ENCODE results near the gene TRPM7. TPM values are rescaled to one million over a fixed set of nuclear protein-coding genes. Genes with fewer than 3 reads are reported as not detected.
A peak's percentile ranks its signal among the peaks of the same experiment; 100 is the strongest.

The TRPM7 gene
- total and polyA plus RNA-seq, 2 of the 13 experiments (the other 11 are each of a cell fraction or from before 2014, with no cell fraction given): 11.0 to 36.0 TPM

DNA sequence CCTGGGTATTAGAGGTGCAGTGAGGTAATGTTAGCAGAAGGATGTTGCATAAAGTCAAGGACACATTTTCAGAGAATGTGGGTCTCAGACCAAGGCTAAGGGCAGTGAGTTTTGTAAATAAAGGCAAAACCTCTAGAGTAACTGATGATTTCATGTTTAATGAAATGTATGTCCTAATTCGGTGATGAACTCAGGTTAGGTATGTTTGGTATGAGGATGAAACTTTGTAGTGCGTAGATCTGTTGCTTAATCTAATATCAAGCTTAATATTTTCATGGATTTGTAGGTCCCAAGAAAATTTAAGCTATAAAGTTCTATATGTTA, 143.7 kb downstream of the TRPM7 start:
- Histone ChIP-seq H3K27me3 (ENCODE audit: control insufficient read depth in 1 of 2, insufficient read depth in 2 of 2, low read length in 2 of 2) (no peaks in the 10 kb centered on the region; a peak in 1 of 5 replicates), H3K9me3 (ENCODE audit: low read length) (no peaks in the 10 kb centered on the region), H3K27ac (ENCODE audit: extremely low read length, insufficient read depth, low read length) (peak overlapping the region; percentile 25), H3K4me2 (ENCODE audit: low read depth, low read length) (0 out of 2 replicates have a peak overlapping the region, but pooled peaks have one; percentile 19), H3K36me3 (replicated peaks in 1 of 2; ENCODE audit: control insufficient read depth in 1 of 2, insufficient read depth in 2 of 2, low read length in 2 of 2) (no peaks in the 10 kb centered on the region), H3K79me2 (ENCODE audit: insufficient read depth, low read length) (no peaks in the 10 kb centered on the region), H2AFZ (ENCODE audit: low read length) (no peak overlapping the region), H3K4me1 (ENCODE audit: insufficient read depth, low read length) (peaks cover 24% of the 10 kb centered on the region), H3K4me3 (replicated peaks in 1 of 3; ENCODE audit: insufficient read depth in 1 of 3, low read depth in 2 of 3, low read length in 3 of 3) (no peak overlapping the region), H4K20me1 (ENCODE audit: insufficient read depth, low read length) (no peaks in the 10 kb centered on the region), H3K9ac (ENCODE audit: insufficient read depth, low read depth, low read length) (no peak overlapping the region)
- DNase-seq (ENCODE audit: low spot score) (peak; percentile 84), FAIRE-seq (peak; percentile 56), ATAC-seq (peak; percentile 88)
- no TSS peak for BruUV-seq (replicated peaks)
- in situ Hi-C loops (cut with HindIII; ENCODE audit: extremely low pct_ligation_motif_present, low pct_unique_long_range_greater_than_20kb) (no loop called here), intact Hi-C loops (cut with micrococcal nuclease; ENCODE audit: unreplicated experiment) (no loop called here)
- ChIA-PET POLR2A (no interaction called here), CTCF (ENCODE audit: low intra/inter-chr PET ratio, low total read pairs) (no interaction called here)
- WGBS (ENCODE audit: low lambda C conversion rate): 37% methylated on average over 2 of the region's 2 CpGs
- TF ChIP-seq HOXA3 (CRISPR knock-in tag; IDR thresholded peaks at IDR 0.05) (0 out of 2 replicates have a peak, but pooled peaks have one; percentile 16), BCL6 (CRISPR knock-in tag; IDR thresholded peaks at IDR 0.05) (peak; percentile 75), NR2F6 (IDR thresholded peaks at IDR 0.05) (no peak), NR2F6 (CRISPR knock-in tag; IDR thresholded peaks at IDR 0.05) (peak; percentile 56; the same call in 1 of the 2 replicates), HNF4A (CRISPR knock-in tag; IDR thresholded peaks at IDR 0.05) (peak; percentile 36), NR2F1 (CRISPR knock-in tag; IDR thresholded peaks at IDR 0.05) (0 out of 4 replicates have a peak, but pooled peaks of 1 of the 2 experiments have one; percentile 8), SKI (IDR thresholded peaks at IDR 0.05; ENCODE audit: partially characterized antibody) (peak; percentile 84), RAD51 (IDR thresholded peaks at IDR 0.05; ENCODE audit: borderline replicate concordance) (no peak), ZNF234 (CRISPR knock-in tag; conservative IDR thresholded peaks at IDR 0.05) (no peak), TCF7 (IDR thresholded peaks at IDR 0.05; ENCODE audit: low read depth) (no peak), GATAD2A (CRISPR knock-in tag; IDR thresholded peaks at IDR 0.05) (peak; percentile 69), CEBPG (CRISPR knock-in tag; IDR thresholded peaks at IDR 0.05) (peak; percentile 66), DPF2 (CRISPR knock-in tag; IDR thresholded peaks at IDR 0.05; ENCODE audit: borderline replicate concordance, low read depth) (no peak), HMG20A (CRISPR knock-in tag; IDR thresholded peaks at IDR 0.05; ENCODE audit: borderline replicate concordance) (peak; percentile 71; the same call in 1 of the 2 replicates), CEBPB (IDR thresholded peaks at IDR 0.05; ENCODE audit: borderline replicate concordance, low read depth, low read length) (peak; percentile 42; the same call in 1 of the 2 replicates), SAP130 (CRISPR knock-in tag; IDR thresholded peaks at IDR 0.05; ENCODE audit: low read depth) (peak; percentile 59), SALL1 (CRISPR knock-in tag; IDR thresholded peaks at IDR 0.05) (peak; percentile 60; the same call in 1 of the 2 replicates), ZNF260 (CRISPR knock-in tag; IDR thresholded peaks at IDR 0.05; ENCODE audit: borderline replicate concordance, low read depth) (no peak), MAF1 (CRISPR knock-in tag; IDR thresholded peaks at IDR 0.05; ENCODE audit: borderline replicate concordance) (no peak)
- TF ChIP-seq, protein P1, sequence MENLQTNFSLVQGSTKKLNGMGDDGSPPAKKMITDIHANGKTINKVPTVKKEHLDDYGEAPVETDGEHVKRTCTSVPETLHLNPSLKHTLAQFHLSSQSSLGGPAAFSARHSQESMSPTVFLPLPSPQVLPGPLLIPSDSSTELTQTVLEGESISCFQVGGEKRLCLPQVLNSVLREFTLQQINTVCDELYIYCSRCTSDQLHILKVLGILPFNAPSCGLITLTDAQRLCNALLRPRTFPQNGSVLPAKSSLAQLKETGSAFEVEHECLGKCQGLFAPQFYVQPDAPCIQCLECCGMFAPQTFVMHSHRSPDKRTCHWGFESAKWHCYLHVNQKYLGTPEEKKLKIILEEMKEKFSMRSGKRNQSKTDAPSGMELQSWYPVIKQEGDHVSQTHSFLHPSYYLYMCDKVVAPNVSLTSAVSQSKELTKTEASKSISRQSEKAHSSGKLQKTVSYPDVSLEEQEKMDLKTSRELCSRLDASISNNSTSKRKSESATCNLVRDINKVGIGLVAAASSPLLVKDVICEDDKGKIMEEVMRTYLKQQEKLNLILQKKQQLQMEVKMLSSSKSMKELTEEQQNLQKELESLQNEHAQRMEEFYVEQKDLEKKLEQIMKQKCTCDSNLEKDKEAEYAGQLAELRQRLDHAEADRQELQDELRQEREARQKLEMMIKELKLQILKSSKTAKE (CRISPR knock-in tag; IDR thresholded peaks at IDR 0.05; ENCODE audit: borderline replicate concordance): peak; percentile 68; the same call in 1 of the 2 replicates
- TF ChIP-seq, protein P2, sequence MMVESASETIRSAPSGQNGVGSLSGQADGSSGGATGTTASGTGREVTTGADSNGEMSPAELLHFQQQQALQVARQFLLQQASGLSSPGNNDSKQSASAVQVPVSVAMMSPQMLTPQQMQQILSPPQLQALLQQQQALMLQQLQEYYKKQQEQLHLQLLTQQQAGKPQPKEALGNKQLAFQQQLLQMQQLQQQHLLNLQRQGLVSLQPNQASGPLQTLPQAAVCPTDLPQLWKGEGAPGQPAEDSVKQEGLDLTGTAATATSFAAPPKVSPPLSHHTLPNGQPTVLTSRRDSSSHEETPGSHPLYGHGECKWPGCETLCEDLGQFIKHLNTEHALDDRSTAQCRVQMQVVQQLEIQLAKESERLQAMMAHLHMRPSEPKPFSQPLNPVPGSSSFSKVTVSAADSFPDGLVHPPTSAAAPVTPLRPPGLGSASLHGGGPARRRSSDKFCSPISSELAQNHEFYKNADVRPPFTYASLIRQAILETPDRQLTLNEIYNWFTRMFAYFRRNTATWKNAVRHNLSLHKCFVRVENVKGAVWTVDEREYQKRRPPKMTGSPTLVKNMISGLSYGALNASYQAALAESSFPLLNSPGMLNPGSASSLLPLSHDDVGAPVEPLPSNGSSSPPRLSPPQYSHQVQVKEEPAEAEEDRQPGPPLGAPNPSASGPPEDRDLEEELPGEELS (CRISPR knock-in tag; IDR thresholded peaks at IDR 0.05): 0 out of 2 replicates have a peak, but pooled peaks have one; percentile 17
- TF ChIP-seq, protein P3, sequence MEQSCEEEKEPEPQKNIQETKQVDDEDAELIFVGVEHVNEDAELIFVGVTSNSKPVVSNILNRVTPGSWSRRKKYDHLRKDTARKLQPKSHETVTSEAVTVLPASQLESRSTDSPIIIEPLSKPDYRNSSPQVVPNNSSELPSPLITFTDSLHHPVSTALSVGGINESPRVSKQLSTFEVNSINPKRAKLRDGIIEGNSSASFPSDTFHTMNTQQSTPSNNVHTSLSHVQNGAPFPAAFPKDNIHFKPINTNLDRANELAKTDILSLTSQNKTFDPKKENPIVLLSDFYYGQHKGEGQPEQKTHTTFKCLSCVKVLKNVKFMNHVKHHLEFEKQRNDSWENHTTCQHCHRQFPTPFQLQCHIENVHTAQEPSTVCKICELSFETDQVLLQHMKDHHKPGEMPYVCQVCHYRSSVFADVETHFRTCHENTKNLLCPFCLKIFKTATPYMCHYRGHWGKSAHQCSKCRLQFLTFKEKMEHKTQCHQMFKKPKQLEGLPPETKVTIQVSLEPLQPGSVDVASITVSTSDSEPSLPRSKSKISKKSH (CRISPR knock-in tag; IDR thresholded peaks at IDR 0.05; ENCODE audit: borderline replicate concordance): no peak
